ENCODE results near the gene TBC1D22A. TPM values are rescaled to one million over a fixed set of nuclear protein-coding genes. Genes with fewer than 3 reads are reported as not detected.

TBC1D22A gene
- total RNA-seq, 4 donors from 2014 or later = 16.2 to 22.2 (median 17.8) TPM

DNA sequence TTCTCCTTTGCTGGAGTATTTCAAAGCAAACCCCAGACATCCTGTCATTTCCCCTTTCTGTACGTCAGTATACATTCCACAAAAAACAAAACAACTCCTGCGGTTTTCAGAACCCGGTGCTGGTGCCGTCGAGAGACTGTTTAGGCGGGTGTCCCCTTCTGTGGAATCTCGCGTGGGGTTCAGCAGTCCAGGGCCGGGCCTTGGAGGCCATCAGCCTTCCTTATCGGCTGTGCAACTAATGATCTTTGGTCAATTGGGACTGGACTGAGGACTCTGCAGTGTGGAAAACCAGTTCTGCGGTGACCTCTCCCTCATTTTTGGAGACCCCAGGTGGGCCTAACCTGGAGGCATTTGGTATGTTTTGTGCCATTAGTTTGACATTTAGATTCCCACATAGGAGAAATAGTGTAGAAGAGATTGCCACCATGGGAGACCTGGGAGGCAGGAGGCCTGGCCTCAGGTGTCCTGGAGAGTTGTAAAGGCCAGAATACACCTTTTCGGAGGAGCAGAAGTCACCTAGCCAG lies 84.4 kb downstream of the TBC1D22A start:
- Histone ChIP-seq H3K36me3 (peaks cover 0 to 11% of the 10 kb centered on the region in 2 donors), H3K4me3 (no peak overlapping the region), H3K27ac (no peak overlapping the region), H3K27me3 (no peaks in the 10 kb centered on the region), H3K9me3 (no peaks in the 10 kb centered on the region), H3K4me1 (peaks cover 0 to 19% (median 3%) of the 10 kb centered on the region in 3 donors)
- no peak for TF ChIP-seq EP300 (IDR thresholded peaks at IDR 0.05)
- no peak for TF ChIP-seq POLR2A (IDR thresholded peaks at IDR 0.05)
- TF ChIP-seq POLR2AphosphoS5 (IDR thresholded peaks at IDR 0.05) = no peak
- 61 to 88% methylated on average over 1 to 3 of the region's 12 CpGs for WGBS, 2 donors (ENCODE audit: low coverage in 1 of 2)
- no peak for ATAC-seq

DNA sequence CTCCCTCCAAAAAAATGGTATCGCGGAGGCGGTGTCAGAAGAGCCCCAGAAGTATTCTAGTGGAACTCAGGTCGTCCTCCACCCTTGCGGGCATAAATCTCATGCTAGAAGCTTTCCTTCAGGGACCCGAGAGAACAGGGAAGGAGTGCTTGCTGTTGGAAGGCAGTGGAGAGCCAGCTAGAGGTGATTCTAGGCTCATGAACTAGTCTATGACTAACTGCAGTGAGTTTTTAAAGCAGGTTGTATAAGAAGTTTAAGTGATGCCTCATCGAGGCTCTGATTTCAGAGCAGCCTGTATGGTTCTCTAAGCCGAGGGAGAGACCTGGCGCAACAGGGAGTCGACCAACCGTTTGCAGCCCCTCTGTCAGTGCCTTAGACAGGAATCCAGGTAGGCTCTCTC lies 85.7 kb downstream of the TBC1D22A start:
- no peak for TF ChIP-seq POLR2AphosphoS5 (IDR thresholded peaks at IDR 0.05)
- TF ChIP-seq EP300 (IDR thresholded peaks at IDR 0.05) = no peak
- TF ChIP-seq, protein P1, sequence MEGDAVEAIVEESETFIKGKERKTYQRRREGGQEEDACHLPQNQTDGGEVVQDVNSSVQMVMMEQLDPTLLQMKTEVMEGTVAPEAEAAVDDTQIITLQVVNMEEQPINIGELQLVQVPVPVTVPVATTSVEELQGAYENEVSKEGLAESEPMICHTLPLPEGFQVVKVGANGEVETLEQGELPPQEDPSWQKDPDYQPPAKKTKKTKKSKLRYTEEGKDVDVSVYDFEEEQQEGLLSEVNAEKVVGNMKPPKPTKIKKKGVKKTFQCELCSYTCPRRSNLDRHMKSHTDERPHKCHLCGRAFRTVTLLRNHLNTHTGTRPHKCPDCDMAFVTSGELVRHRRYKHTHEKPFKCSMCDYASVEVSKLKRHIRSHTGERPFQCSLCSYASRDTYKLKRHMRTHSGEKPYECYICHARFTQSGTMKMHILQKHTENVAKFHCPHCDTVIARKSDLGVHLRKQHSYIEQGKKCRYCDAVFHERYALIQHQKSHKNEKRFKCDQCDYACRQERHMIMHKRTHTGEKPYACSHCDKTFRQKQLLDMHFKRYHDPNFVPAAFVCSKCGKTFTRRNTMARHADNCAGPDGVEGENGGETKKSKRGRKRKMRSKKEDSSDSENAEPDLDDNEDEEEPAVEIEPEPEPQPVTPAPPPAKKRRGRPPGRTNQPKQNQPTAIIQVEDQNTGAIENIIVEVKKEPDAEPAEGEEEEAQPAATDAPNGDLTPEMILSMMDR (IDR thresholded peaks at IDR 0.05) = no peak
- TF ChIP-seq POLR2A (IDR thresholded peaks at IDR 0.05) = no peak
- Histone ChIP-seq H3K9me3 (no peaks in the 10 kb centered on the region), H3K4me1 (peaks cover 0 to 19% (median 3%) of the 10 kb centered on the region in 3 donors), H3K36me3 (peaks cover 0 to 23% of the 10 kb centered on the region in 2 donors), H3K27ac (no peak overlapping the region), H3K4me3 (no peak overlapping the region), H3K27me3 (no peaks in the 10 kb centered on the region)
- 92 to 95% methylated on average over 7 to 8 of the region's 11 CpGs for WGBS, 2 donors (ENCODE audit: low coverage in 1 of 2)
- ATAC-seq = no peak

DNA sequence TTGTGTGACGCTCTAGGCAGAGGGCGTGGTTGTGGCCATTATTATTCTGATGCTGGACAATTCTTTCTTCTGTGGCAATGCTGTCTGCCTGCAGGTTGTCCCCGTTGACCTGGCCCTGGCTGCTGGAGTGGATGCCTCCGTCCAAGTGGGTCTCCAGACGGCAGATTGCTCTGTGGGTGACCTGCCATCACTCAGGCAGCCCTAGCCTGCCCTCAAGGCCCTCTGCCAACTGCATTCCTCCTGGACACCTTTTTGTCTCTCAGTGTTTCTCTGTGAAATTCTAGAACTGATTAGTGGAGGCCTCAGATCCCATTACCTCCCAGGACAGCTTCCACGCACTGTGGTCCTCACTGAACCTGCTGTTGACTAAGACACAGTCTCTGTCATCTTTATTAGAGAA lies 86.7 kb downstream of the TBC1D22A start:
- no peak overlapping the region for H3K27ac ChIP-seq
- TF ChIP-seq, protein P1 (IDR thresholded peaks at IDR 0.05) = no peak
- TF ChIP-seq POLR2A (IDR thresholded peaks at IDR 0.05) (no peak), POLR2AphosphoS5 (IDR thresholded peaks at IDR 0.05) (no peak), EP300 (IDR thresholded peaks at IDR 0.05) (no peak)
- WGBS, 2 donors (ENCODE audit: low coverage in 1 of 2) = 100% methylated on average over 1 of the region's 6 CpGs; no CpG with 5 or more reads in 1 of the 2 donors
- H3K4me1 ChIP-seq = peaks cover 0 to 19% (median 3%) of the 10 kb centered on the region in 3 donors
- H3K27me3 ChIP-seq = no peaks in the 10 kb centered on the region
- no peaks in the 10 kb centered on the region for H3K9me3 ChIP-seq
- H3K4me3 ChIP-seq = no peak overlapping the region
- H3K36me3 ChIP-seq = peaks cover 0 to 26% of the 10 kb centered on the region in 2 donors
- no peak for ATAC-seq

DNA sequence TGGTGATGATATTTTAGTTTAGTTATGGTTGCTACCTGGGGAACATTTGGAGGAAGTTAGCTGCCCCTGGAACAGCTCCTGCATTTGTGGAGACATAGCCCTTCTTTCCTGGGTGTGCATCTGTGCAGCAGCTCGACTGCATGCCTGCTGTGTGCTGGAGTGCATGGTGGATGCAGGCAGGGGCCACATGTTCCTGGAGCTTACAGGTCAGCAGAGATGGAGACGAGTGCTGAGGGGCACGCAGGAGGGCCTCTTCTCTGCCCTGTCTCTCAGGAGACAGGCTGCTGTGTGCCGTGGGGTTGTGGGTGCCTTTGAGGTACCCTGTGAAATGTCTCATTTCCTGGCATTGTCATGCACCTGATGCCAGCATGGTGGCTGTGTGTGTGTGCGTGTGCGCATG lies 87.5 kb downstream of the TBC1D22A start:
- Histone ChIP-seq H3K27me3 (no peaks in the 10 kb centered on the region), H3K4me1 (peaks cover 0 to 14% (median 3%) of the 10 kb centered on the region in 3 donors), H3K9me3 (no peaks in the 10 kb centered on the region), H3K27ac (no peak overlapping the region), H3K36me3 (peaks cover 0 to 26% of the 10 kb centered on the region in 2 donors), H3K4me3 (no peak overlapping the region)
- TF ChIP-seq, protein P1 (IDR thresholded peaks at IDR 0.05) = no peak
- TF ChIP-seq EP300 (IDR thresholded peaks at IDR 0.05) (no peak), POLR2AphosphoS5 (IDR thresholded peaks at IDR 0.05) (no peak), POLR2A (IDR thresholded peaks at IDR 0.05) (no peak)
- WGBS, 2 donors (ENCODE audit: low coverage in 1 of 2) = 91% methylated on average over 5 of the region's 6 CpGs; no CpG with 5 or more reads in 1 of the 2 donors
- ATAC-seq = no peak

DNA sequence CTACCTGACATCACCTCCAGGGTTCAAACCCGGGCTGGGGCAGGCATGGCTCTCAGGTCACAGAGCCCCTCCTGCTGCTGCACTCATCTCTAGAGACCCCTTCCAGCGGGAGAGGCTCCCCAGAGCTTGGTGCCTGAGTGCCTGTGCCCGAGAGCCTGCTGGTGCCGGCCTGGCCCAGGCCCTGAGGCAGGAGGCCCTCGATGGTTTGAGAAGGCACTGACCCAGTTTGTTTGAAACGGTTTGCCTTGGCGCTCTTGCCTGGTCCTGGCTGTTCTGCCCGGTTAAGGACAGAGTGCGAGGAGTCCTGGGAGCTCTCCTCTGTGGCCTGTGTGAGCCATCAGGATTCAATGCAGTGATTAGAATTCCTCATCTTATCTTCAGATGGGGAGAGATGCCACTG lies 88.9 kb downstream of the TBC1D22A start:
- Histone ChIP-seq H3K4me3 (no peak overlapping the region), H3K4me1 (peaks cover 0 to under 1% (median 0%) of the 10 kb centered on the region in 3 donors), H3K27ac (no peak overlapping the region), H3K36me3 (peaks cover 0 to 26% of the 10 kb centered on the region in 2 donors), H3K27me3 (no peaks in the 10 kb centered on the region), H3K9me3 (no peaks in the 10 kb centered on the region)
- no peak for ATAC-seq
- TF ChIP-seq, protein P1 (IDR thresholded peaks at IDR 0.05) = no peak
- TF ChIP-seq POLR2A (IDR thresholded peaks at IDR 0.05) = no peak
- TF ChIP-seq POLR2AphosphoS5 (IDR thresholded peaks at IDR 0.05) = no peak
- TF ChIP-seq EP300 (IDR thresholded peaks at IDR 0.05) = no peak
- WGBS, 2 donors (ENCODE audit: low coverage in 1 of 2) = 100% methylated on average over 1 of the region's 9 CpGs; no CpG with 5 or more reads in 1 of the 2 donors

Data from gastroesophageal sphincter (tissue), 4 donors.